Tongue (tissue), 2 donors: Measurements from ENCODE around the gene UQCC3. TPM values are rescaled to one million over a fixed set of nuclear protein-coding genes. Genes with fewer than 3 reads are reported as not detected.
A peak's percentile ranks its signal among the peaks of the same experiment; 100 is the strongest.
"Not testable (repeated sequence)": the region's sequence is repeated elsewhere in the genome, so short reads cannot be mapped to it uniquely, and the experiment has no call there.

Source experiments
- DNase-seq: peaks from one replicate; pipeline ENCODE4 v3.0.0-alpha.2; 2015
- total RNA-seq: library from RNA; depleted of rRNA; stranded (reverse); fragments of >200 nt; gene quantifications from one replicate; pipeline ENCODE4 v1.2.3, GENCODE V29; 2014

UQCC3 gene, protein sequence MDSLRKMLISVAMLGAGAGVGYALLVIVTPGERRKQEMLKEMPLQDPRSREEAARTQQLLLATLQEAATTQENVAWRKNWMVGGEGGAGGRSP
- 5.4 TPM for total RNA-seq

- DNase-seq: peak; percentile 91
These were observed at the start of gene UQCC3, which contains the start of gene LBHD1 for GRCh38 chr11:62671608-62672389. Gene UQCC3 (plus strand): TSS chr11:62671673. CDS start chr11:62671746, 73 bp downstream. Gene LBHD1 (minus strand): TSS chr11:62672267. CDS start chr11:62670031, 2,236 bp downstream.

- DNase-seq: no peak
These were observed 48.9 kb upstream of the UQCC3 start for GRCh38 chr11:62622476-62623089.

DNA sequence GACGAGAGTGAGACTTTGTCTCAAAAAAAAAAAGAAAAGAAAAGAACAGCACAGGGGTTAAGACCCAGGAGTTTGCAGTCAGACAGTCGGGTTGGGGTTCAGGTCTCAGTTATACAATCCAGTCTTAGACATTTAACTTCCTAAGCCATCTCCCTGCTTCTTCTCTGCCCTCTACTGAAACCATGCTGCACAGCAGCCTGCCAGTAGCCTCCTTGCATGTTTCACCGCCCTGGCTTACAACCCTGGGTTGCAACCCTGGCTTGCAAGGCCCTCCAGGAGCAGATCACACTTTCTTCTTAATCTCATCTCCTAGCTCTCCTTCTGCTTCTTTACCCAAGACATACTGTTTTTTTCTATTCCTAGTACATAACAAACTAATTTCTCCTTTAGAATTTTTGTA, 43.8 kb upstream of the UQCC3 start:
- no peak for DNase-seq

GRCh38 chr11:62632492-62632891, 39.0 kb upstream of the UQCC3 start:
- DNase-seq: no peak

- no peak for DNase-seq
These were observed 27.3 kb upstream of the UQCC3 start for GRCh38 chr11:62644220-62644619.

- DNase-seq: no peak
These were observed 25.9 kb upstream of the UQCC3 start for GRCh38 chr11:62645671-62645945.

DNA sequence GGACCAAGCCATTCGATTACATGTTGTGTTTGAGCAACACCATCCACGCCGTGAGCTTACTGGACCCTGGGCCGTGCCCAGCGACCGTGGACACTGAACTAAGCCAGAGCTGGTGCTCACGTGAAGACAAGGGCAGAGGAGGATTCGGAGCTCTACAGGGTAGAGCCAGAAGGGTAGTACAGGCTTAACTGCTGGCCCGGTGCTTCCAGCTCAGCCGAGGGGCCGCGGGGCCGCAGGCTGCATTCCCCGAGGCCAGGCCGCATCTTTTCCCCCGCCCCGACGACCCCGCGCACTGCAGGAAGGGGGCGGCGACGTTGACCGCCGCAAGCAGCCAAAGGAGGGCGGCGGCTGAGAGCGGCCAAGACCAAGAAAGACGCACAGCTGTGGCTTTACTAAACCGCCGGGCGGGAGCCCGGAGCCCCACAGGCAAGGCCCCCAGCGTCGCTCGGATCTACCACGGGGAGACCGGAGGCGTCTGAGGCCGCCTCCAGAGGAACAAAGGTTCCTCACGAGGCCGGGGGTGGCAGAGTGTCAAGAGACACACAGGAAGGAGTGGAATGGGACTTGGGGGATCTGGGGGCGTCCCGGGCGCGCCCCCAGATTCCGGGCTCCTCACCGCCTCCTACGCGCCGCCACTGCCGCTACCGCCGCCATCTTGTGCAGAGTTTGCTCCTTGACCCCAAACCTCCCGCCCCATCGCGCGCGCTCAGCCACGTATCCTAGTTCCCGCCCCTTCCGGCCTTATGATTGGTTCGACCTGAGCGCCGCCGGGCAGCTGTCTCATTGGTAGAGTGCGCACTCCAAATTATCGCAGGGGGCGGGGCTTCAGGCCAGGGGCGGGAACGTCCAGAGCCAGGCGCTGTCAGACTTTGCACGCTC, 25.3 kb upstream of the UQCC3 start, which contains the start of gene GANAB:
Gene GANAB (minus strand): TSS at position 668 of the 879 bp plus-strand sequence. CDS start 14 bp downstream, at position 654.
- DNase-seq: peak; percentile 100

DNA sequence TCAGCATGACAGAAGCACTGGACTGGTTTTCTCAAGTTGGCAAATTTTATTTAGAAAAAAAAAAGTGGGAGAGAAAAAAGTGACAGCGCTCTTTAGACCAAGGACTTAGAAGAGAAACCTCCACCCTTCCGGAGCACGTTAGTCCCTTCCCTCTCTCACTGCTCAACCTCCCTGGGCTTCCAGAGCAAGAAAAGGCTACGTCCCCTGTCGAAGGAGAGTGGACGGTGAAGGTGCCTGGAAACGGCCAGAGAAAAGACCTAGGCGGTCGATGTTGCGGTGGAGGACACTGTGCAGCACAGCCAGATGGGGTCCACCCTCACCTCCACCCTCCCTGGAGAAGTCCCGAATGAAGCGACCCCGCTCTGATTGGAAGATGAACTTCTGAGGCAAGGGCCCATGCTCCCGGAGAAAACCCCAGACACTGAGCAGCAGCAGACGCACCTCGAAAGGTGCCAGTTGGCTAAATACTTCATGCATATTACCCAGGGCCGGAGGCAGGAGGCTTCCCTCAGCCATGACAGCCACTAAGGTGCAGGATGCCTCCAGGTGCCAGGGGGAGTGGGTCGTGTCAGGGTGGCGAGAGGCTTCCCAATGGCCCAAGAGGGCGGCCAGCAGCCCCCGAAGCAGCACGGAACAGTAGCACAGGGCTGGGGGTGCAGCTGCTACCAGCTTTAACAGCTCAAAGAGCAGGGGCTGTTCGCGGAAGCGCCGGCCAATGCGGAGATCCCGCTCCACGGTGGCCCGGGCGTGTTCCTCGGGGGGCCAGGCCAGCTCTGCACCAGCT, 24.5 kb upstream of the UQCC3 start:
- DNase-seq: no peak

DNA sequence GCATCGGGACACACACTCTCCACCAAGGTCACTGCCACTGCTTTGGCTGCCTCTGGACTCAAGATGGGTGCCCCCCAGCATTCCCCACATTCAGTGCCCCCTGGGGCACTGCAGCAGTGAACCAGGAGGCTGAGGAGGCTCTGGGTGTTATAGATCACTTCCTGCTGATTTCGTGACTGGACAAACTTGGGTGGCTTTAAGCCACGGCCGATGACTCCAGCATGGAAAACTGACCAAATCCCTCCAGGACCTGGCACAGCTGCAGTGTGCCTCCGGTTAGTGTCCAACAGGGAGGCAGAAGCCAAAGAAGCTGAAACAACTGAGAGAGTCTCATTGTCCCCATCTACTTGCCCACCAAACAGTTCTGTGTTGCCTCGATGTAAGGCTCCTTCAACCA, 23.9 kb upstream of the UQCC3 start:
- no peak for DNase-seq

GRCh38 chr11:62648185-62648966, 23.1 kb upstream of the UQCC3 start:
- DNase-seq: no peak

DNA sequence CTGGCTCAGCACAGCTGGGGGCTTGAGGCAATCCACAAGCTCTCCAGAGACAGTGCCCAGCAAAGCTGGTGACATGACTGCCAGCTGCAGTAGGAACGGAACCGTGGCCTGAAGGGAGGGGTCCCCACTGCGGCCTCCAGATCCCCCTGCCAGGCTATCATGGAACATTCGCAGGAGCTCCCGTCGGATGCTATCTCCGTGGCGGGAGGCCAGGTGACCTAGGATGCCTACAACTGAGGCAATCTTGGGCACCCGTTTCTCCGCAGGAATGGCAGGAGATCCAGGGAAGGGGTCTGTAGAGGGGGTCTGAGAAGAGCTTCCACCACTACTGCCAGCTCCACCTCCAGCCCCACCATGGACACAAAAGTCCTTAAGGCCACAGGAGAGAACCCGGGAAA, 22.5 kb upstream of the UQCC3 start:
- no peak for DNase-seq

DNA sequence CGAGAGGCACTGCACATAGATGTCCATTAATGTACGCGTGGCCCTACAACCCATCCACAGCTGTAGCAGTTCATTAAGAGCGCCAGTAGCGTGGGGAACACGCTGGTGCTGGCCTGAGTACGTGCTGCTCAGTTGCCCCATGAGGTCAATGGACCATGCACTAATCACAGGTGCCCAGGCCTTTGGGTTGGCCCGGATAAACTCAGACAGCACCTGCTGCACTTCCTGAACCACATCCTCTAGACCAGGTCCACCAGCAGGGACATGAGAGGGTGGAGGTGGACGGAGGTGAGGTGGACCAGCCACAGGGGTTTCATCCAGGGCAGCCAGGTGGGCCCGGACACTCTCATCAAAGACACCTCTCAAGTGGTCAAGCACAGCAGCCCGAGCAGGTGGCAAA, 22.0 kb upstream of the UQCC3 start:
- no peak for DNase-seq

DNA sequence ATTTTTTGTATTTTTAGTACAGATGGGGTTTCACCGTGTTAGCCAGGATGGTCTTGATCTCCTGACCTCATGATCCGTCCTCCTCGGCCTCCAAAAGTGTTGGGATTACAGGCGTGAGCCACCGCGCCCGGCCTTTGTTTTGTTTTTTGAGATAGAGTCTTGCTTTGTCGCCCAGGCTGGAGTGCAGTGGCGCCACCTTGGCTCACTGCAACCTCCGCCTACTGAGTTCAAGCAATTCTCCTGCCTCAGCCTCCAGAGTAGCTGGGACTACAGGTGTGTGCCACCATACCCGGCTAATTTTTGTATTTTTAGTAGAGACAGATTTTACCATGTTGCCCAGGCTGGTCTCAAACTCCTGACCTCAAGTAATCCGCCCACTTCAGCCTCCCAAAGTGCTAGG, 21.2 kb upstream of the UQCC3 start:
- not testable (repeated sequence) for DNase-seq

DNA sequence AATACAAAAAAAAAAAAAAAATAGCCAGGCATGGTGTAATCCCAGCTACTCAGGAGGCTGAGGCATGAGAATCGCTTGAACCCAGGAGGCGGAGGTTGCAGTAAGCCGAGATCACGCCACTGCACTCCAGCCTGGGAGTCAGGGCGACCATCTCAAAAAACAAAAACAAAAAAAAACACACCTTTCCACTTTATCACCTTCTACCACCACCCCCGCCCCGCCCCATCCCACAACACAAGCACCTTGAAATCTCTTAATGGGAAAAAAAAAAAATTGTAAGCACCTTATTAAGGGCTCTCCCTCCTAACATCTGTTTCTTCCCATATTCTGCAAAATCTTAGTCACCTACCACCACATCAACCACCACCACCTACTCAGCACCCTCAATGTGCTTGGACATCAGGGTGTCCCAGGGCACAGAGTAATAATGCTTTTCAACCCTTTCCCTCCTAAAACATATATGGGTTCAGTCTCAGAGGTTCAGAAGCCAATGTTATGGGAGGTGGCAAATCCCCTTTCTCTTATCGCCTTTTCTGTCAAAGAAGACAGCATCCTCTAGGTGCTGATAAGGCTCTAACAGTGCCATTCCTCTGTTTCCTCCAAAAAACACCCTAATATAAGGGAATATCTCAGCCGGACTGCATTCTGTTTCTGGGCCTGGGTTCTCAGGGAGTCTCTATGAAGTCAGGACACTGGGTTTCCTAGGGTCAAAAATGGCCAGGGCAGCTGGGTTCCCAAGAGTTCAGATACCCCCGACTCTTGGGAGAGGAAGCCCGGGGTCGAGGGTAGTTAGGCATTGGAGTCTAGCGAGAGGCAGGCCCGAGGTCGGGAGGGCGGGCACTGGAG, 19.1 kb upstream of the UQCC3 start:
- no peak for DNase-seq

- DNase-seq: no peak
These were observed 17.2 kb upstream of the UQCC3 start for GRCh38 chr11:62654297-62654696.

DNA sequence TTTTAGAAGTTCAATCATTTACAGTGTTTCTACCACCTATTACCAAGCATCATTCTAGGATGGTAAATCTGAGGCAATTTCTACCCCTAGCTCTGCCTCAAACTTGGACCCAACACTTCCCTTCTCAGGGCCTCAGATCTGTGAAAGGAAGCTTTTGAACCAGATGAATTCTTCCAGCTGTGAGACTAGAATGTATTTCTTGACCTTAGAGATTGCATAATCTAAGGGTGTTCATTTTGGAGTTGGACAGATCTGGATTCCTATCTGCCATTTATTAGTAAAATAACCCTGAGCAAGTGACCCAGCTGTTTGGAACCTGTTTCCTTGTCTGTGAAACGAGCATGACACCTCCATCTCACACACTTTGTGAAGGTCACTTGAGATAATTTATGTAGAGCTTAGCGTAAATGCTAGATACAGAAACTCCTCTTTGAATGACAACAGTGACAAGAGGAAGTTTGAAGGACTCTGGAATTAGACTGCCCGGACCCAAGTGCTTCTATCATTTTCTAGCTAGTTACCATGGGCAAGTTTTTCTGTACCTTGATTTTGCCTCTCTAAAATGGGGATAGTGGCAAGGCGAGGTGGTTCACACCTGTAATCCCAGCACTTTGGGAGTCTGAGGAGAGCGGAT, 14.6 kb upstream of the UQCC3 start:
- DNase-seq: no peak

- peak; percentile 69 for DNase-seq
These were observed 6.9 kb upstream of the UQCC3 start for GRCh38 chr11:62664405-62665074.

GRCh38 chr11:62665075-62665598, 6.3 kb upstream of the UQCC3 start, which contains the start of the genes C11orf98 and CSKMT:
Gene C11orf98 (minus strand): TSS chr11:62665210. CDS start chr11:62665169, 41 bp downstream.
Gene CSKMT (plus strand): TSS chr11:62665312. CDS start chr11:62665880, 568 bp downstream.
- DNase-seq: peak; percentile 98
